NCI-H2029 (cell line): ENCODE measurements around the gene CCDC134.
"Not testable (repeated sequence)": the region's sequence is repeated elsewhere in the genome, so short reads cannot be mapped to it uniquely, and the experiment has no call there.

Source experiments
- DNase-seq: peaks from one replicate; lab custom pipeline; 2025; lab: John Stamatoyannopoulos, UW

The CCDC134 gene

GRCh38 chr22:41825376-41825775 is 24.9 kb downstream of the CCDC134 start:
- no peak for DNase-seq

GRCh38 chr22:41826021-41826420 is 25.5 kb downstream of the CCDC134 start:
- no peak for DNase-seq

DNA sequence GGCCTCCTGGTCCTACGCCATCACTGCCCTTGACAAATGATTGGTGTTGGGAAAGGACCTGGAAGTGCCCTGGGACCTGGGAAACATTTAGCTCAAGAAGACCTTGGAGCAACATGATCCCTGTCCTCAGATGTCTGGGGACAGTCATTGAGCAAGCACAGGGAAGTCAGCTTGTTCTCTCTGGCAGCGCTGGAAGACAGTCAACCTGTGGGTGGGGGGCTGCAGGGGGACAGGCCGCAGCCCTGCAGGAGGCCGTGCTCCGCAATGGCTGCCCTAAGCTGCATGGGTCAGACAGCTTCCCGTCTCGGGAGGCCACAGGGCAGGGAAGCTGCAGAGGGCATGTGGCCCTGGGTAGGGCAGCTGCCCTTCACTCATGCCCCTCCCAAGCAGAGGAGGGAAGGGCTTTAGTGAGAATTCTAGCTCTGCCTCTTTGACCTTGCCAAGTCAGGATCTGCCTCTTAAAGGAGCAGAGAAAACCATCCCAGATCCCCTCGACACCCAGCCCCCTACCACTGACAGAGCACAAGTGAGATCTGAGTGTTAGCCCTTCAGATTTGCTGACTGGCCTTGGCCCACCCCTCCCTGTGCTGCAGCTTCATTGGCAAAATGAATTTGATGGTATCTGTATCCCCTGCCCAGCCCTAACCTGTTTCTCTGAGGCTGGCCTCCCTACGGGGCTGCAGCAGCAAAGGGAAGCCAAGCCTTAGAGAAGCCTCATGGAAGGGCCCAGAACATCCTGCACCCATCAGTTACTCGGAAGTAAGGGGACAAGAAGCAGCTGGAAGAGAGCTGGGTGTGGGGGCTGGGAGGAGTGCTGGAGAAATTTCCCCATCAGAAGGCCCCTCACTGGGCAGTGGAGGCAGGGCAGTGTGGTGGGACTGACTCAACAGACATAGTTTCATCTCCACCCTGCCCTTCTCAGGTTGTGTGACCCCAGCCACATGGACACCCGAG is 26.2 kb downstream of the CCDC134 start:
- DNase-seq = no peak

- no peak for DNase-seq
These were observed 27.2 kb downstream of the CCDC134 start for GRCh38 chr22:41827671-41828070.

GRCh38 chr22:41828516-41828915 is 28.0 kb downstream of the CCDC134 start:
- peak; percentile 62 for DNase-seq

DNA sequence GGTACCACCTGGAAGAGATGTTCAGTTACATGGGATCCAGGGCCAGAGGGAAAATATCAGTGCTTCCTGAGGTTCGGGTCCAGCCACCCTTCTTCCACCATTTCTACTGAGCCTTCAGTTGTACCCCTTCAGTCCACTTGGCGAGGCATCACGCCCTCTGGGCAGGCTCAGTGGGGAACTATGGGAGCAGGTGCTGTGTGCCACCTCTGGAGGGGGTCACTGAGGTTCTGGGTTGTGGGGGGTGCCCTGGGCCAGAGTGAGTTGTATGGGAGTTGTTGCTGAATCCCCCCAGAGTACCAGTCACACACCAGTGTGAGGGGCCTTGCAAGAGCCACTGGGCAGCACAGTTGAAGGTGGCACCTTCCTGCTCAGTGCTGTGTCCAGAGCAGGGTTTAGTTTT is 29.7 kb downstream of the CCDC134 start:
- no peak for DNase-seq

GRCh38 chr22:41831383-41831782 is 30.9 kb downstream of the CCDC134 start:
- no peak for DNase-seq

DNA sequence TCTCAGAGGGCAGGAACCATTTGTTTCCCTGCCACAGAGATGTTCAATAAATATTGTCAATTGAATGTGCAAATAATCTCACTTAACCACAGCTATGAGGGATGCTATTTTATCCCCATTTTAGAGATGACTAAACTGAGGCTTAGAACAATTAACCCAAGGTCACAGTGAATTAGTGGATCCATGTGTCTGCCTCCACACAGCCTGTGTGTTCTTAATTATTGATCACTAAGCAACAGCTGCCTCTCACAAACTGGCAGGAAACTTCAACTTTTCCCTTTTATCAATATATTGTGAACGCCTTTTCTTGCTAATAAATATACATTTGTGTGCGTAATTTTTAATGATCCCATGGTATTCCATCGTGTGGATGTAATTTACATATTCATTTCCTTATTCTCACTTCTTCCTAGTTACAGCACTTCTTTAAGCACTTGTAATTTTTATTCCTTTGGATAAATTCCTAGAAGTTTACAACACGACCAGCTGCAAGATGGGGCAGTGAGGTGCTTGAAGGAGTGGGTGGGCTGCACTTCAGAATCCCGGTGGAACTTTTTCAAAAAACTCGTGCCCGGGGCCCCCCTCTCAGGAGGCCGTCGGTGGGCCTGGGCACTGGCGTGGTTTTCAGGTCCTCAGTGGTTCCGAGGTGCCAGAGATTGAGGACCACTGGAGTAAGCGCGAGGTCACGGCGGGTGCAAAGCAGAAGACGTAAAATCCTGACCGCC is 31.5 kb downstream of the CCDC134 start:
- no peak for DNase-seq

- peak; percentile 96 for DNase-seq
These were observed 32.3 kb downstream of the CCDC134 start, which contains the start of gene SREBF2 for GRCh38 chr22:41832553-41833368. TSS of gene SREBF2 (plus strand) at chr22:41833105. CDS start at chr22:41833271, 166 bp downstream.

DNA sequence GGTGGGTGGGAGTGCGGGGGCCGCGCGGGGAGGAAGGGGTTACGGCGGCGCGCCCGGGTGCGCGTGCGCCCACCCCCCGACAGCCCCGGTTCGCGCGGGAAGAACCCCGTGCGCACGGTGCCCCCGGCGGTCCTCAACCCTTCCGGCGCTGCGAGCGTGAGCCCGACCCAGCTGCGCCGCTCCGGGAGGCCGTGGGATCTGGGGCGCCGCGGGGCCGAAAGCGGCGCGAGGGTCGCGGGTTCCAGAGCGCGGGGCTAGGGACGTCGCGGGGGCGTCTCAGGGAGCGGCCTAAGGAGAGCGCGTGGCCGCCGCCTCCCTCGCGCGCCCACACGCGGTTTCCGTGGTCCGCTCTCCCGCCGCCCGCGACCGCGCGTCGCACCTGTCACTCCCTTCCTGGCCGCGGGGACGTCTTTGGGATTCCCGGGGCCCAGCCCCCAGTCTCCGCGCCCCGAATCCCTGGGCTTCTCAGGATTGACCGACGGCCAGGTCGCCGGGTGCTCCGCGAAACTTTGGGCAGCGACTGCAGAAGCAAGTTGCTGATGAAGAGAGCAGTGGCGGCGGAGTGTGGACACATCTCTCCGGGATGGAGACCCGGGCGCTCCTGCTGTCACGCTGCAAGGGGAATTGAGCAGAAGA is 33.0 kb downstream of the CCDC134 start:
- DNase-seq = no peak

DNA sequence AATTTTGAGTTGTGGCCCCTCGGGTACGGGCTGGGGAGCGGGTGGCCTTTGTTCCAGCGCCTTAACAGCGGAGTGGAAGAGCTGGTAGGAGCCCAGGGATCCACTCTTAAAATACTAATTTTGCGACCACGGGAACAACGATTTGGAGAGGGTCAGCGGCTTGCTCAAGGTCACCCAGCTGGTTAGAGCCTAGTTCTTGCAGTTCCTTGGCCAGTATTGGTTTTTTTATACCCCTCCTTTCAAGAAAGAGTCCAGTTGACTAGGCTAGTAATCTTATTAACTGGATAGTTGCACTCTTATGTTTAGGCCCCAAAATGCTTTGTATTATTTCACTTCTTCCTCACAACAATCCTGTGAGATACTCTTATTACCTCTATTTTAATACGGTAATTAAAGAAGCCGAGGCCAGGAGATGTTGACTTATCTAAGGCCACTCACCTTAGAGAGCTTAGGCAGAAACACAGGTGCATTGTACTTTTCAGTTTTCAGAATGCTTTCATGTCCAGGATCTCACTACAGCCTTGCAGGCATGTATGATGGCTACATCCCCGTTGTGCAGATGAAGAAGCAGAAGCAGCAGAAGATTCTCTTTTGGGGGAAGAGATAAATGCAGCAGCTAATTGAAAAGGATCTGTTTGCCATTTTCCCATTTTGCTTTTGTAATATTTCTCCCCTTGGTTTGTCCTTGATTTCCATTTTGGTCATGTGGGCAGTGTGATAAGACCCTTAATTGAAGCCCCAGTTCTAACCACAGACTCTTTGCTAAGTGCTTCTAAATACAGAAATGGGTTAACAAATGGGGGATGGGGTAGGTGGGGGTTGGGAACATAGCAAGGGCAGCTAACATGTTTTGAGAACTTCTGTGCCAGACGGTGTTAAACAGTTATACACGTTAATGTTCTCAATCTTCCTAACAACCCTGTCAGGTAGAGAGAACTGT is 33.8 kb downstream of the CCDC134 start:
- DNase-seq = no peak

DNA sequence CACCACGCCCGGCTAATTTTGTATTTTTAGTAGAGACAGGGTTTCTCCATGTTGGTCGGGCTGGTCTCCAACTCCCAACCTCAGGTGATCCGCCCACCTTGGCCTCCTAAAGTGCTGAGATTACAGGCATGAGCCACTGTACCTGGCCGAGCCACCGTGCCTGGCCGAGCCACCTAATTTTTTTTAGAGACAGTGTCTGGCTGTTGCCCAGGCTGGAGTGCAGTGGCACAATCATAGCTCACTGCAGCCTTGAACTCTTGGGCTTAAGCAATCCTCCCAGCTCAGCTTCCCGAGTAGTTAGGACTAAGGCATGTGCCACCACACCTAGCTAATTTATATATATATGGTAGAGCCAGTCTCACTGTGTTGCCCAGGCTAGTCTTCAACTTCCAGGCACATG is 35.0 kb downstream of the CCDC134 start:
- DNase-seq = not testable (repeated sequence)

GRCh38 chr22:41836551-41836950 is 36.1 kb downstream of the CCDC134 start:
- no peak for DNase-seq

- DNase-seq = no peak
These were observed 38.6 kb downstream of the CCDC134 start for GRCh38 chr22:41838842-41839618.

DNA sequence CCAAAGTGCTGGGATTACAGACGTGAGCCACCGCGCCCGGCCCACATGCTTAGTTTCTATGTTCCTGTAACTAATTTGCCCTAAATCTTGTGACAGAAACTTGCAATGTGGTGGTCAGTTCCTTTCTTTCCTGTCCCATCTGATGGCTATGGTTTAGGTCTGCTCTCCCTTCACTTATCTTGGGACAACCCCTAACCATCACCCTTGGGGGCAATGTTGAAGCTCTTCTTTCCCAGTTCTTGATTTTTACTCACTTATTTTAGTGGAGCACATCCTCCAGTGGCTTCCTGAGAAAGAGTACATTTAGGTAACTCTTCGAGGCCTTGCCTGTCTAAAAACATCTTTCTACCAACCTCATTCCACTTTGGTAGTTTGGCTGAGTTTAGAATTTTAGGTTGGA is 39.7 kb downstream of the CCDC134 start:
- DNase-seq = no peak

DNA sequence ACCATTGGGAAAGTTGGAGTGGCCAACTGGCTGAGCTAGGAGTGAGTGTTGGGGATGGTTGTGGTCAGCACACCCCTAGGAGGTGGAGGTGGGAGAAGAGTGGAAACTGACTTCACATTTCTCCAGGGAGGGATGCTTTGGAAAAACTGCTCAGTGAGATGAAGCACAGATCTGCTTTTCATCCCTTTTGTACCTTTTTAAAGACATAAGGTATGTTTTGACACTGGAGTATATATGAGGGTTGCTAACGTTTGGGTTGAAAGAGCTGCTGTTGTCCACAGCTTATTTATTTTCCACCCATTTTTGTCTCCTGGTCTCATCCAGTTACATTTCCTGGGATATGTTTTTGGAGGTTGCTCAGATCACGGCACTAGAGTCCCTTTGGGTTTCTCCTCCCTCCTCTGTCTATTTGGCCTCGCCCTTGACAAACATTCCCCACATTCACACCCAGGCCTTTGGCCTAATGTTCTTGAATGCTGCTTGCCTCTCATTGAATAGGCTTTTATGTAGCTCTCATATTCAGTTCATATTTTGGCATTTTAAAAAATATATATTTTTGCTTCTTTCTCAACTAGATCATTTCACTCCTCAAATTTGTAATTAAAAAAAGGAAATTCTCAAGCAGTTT is 40.7 kb downstream of the CCDC134 start:
- no peak for DNase-seq

DNA sequence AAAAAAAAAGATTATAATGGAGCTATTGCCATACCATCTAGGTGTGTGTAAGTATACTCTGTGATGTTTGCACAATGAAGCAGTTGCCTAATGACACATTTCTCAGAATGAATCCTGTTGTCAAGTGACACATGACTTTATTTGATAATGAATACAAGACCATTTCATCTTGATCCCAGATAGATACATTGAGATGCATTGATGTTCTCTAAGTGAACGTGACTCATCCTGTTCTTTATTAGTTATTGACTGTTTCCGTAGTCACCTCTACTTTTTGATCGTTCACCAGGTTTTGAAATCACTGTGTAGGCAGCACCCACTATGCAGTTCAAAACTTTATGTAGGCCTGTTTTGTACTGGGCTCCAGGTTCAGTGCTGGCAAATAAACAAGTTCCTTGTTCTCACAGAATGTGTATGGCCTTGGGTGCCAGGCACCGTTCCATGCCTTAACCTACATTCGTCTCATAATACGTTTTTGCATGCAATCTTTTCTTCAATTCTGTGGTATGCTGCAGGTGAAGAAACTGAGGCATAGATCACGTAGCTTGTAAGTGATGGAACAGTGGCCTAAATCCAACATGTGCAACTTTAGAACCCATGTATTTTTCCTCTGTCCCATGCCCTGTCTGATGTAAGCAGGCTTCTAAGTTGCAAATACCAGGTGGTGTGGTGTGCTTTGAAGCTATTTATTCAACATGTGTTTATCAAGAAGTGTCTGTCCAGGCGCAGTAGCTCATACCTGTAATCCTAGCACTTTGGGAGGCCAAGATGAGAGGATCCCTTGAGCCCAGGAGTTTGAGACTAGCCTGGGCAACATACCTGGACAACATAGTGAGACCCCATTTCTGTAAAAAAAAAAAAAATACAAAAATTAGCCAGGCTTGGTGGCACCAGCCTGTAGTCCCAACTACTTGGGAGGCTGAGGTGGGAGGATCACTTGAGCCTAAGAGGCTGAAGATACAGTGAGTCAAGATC is 42.8 kb downstream of the CCDC134 start:
- DNase-seq = no peak

GRCh38 chr22:41844036-41844435 is 43.6 kb downstream of the CCDC134 start:
- DNase-seq = no peak
